GM23248 (cell line): ENCODE results near the gene CDA.

Source experiments
- EZH2 ChIP-seq: fragments of 200-600 bp; sonication (generic); IDR thresholded peaks from 2 replicates; pipeline ENCODE4 v1.6.1; 2018; ENCODE audit warnings: antibody characterized with exemption, mild to moderate bottlenecking; ENCODE audit not compliant: insufficient read depth, poor library complexity, severe bottlenecking
- EZH2phosphoT487 ChIP-seq: fragments of 200-600 bp; sonication (generic); IDR thresholded peaks from 2 replicates; pipeline ENCODE4 v1.6.1; 2018; ENCODE audit warnings: antibody characterized with exemption, moderate library complexity, mild to moderate bottlenecking, low read depth; ENCODE audit not compliant: insufficient read depth

GRCh38 chr1:20648438-20648837 lies 59.5 kb downstream of the CDA start:
- TF ChIP-seq EZH2phosphoT487 (no peak), EZH2 (no peak)
